ENCODE results near the gene HUWE1. TPM values are rescaled to one million over a fixed set of nuclear protein-coding genes. Genes with fewer than 3 reads are reported as not detected.
A peak's percentile ranks its signal among the peaks of the same experiment; 100 is the strongest.

HUWE1 gene
- total RNA-seq, 1 donor from 2014 or later: 485 TPM

DNA sequence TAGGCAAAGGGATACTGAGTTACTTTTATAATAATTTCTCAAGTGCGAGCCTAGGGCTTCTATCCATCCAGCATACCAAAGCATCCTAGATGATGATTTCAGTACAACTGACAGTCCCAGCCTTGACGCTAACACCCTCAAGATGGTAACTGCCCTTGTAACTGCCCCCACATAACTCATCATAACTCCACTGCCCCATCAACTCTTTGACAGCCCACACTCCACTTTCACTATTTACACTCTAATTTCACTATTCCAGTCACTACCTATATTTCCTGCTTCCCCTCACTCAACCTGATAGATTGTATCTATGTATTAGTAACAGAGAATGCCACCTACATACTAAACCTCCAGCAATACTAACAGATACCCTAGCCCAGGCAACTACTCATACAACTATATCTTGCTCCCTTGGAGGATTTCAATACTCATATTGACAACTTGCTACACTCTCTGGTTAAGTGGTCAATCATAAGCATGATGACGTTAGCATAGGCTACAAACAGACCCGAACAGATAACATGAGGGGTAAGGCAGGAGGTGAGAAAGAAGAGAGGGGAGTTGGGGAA is 65.0 kb downstream of the HUWE1 start:
- intact Hi-C loops (cut with micrococcal nuclease): no loop called here
- peak overlapping the region; percentile 42 for H3K27ac Mint-ChIP-seq
- peaks cover 60% of the 10 kb centered on the region for H3K36me3 Mint-ChIP-seq (ENCODE audit: low read depth)
- H3K4me1 Mint-ChIP-seq: peaks cover 21% of the 10 kb centered on the region
- H3K4me3 Mint-ChIP-seq: no peak overlapping the region
- H3K27me3 Mint-ChIP-seq: no peaks in the 10 kb centered on the region
- DNase-seq: no peak
- H3K9me3 Mint-ChIP-seq: no peaks in the 10 kb centered on the region

DNA sequence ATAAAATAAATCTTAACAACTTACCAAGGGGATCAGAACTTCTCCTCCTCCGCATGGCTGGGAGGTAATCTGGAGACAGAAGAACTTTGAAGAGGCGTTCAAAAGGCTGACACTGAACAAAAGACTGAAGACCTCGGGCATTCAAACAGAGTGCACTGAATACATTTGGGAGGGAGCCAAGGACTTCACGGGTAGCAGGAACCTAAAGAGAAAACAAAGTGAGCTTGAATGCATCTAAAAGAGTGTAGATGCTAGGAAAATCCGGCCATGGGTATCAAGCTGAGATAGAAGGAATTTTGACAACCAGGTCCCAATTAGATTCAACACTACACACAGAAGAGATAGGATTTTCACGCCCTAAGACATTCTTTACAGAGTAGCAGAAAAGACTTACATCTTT is 69.6 kb downstream of the HUWE1 start:
- H3K4me1 Mint-ChIP-seq: peaks cover 15% of the 10 kb centered on the region
- no peaks in the 10 kb centered on the region for H3K27me3 Mint-ChIP-seq
- peaks cover 63% of the 10 kb centered on the region for H3K36me3 Mint-ChIP-seq (ENCODE audit: low read depth)
- intact Hi-C loops (cut with micrococcal nuclease): loop anchor here (10.0 kb wide), 2 partner anchors 52 to 58 kb away; no protein-coding TSS in a partner anchor
- DNase-seq: no peak
- no peak overlapping the region for H3K27ac Mint-ChIP-seq
- H3K9me3 Mint-ChIP-seq: no peaks in the 10 kb centered on the region
- H3K4me3 Mint-ChIP-seq: no peak overlapping the region

DNA sequence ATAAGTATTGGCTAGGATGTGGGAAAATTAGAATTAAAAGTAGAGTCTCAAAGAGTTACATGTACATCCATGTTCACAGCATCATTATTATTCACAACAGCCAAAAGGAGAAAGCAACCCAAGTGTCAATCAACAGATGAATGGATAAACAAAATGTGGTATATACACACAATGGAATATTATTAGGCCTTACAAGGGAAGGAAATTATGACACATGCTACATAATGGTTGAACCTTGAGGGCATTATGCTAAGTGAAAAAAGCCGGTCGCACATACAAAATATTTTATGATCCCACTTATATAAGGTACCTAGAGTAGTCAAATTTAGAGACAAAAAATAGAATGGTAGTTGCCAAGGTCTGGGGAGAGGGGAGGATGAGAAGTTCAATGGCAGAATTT is 80.1 kb downstream of the HUWE1 start:
- peaks cover 5% of the 10 kb centered on the region for H3K4me1 Mint-ChIP-seq
- H3K27ac Mint-ChIP-seq: peak overlapping the region; percentile 56
- no peaks in the 10 kb centered on the region for H3K9me3 Mint-ChIP-seq
- no peak for DNase-seq
- H3K4me3 Mint-ChIP-seq: no peak overlapping the region
- peaks cover 62% of the 10 kb centered on the region for H3K36me3 Mint-ChIP-seq (ENCODE audit: low read depth)
- no peaks in the 10 kb centered on the region for H3K27me3 Mint-ChIP-seq
- intact Hi-C loops (cut with micrococcal nuclease): no loop called here

DNA sequence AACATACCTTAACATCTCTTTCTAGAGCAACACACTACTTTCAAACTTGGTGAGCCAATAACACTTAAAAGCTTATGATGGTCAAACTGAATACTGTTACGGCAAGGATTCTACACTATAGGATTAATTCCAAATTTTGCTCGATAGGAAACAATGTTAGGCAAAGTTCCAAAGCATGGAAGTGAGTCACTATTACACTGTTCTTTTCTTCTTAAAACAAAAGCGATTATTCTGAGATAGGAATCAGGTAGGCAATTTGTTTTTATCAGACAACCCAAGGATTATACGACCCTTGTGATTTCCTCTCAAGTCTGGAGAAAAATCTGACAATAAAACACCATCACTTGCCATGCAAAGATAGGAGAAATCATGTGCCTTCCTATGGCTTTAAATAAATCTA is 81.5 kb downstream of the HUWE1 start:
- Mint-ChIP-seq H3K36me3 (ENCODE audit: low read depth) (peaks cover 54% of the 10 kb centered on the region), H3K27ac (no peak overlapping the region), H3K9me3 (no peaks in the 10 kb centered on the region), H3K4me1 (peaks cover 7% of the 10 kb centered on the region), H3K4me3 (no peak overlapping the region), H3K27me3 (no peaks in the 10 kb centered on the region)
- intact Hi-C loops (cut with micrococcal nuclease): no loop called here
- DNase-seq: no peak

DNA sequence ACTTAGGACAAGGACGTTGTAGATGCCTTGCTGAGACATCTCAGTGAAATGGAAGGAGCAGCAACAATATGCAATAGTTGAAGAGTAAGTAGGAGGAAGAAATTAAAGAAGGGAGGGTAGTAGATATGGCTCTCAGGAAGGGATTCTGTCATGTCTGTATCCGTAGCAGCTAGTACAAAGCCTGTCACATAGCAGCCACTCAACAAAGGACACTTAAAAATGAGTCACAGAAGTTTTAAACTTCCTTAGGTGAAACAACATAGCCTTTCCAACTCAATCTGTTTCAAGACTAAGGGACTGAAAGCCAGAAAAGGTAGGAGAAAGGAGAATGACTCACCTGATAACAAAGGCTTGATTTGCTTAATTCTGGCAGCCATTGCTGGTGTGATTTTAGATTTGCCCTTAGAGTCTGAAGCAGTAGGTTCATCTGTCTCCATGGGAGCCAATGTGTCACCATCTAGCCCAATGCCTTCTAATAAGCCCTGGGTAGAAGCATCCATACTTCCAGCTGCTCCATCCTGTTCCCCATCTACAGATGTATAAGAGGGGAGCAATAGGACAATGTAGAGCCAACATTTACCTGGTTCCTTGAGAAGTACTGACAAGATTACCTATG is 86.6 kb downstream of the HUWE1 start:
- Mint-ChIP-seq H3K27ac (peak overlapping the region; percentile 72), H3K9me3 (no peaks in the 10 kb centered on the region), H3K27me3 (no peaks in the 10 kb centered on the region), H3K36me3 (ENCODE audit: low read depth) (peaks cover 40% of the 10 kb centered on the region), H3K4me1 (peaks cover 7% of the 10 kb centered on the region), H3K4me3 (no peak overlapping the region)
- DNase-seq: no peak
- intact Hi-C loops (cut with micrococcal nuclease): no loop called here

DNA sequence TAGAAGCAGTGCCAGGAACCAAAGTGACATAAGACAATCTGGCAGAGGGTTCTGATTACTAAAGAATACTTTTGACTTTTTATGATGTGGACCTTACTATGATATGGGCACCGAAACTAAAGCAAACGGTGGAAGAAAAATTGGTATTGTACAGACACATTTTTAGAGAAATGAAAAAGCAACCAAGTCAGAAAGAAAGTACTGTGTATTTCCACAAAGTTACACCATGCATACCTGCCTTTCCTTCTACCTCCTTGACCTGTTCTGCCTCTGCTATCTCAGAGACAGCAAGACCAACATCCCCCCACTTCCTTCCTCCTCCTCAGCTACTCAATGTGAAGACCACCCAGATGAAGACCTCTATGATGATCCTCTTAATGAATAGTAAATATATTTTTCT is 88.3 kb downstream of the HUWE1 start:
- H3K4me3 Mint-ChIP-seq: no peak overlapping the region
- DNase-seq: no peak
- H3K4me1 Mint-ChIP-seq: peaks cover 7% of the 10 kb centered on the region
- no peaks in the 10 kb centered on the region for H3K9me3 Mint-ChIP-seq
- H3K27ac Mint-ChIP-seq: no peak overlapping the region
- peaks cover 44% of the 10 kb centered on the region for H3K36me3 Mint-ChIP-seq (ENCODE audit: low read depth)
- intact Hi-C loops (cut with micrococcal nuclease): no loop called here
- H3K27me3 Mint-ChIP-seq: no peaks in the 10 kb centered on the region

DNA sequence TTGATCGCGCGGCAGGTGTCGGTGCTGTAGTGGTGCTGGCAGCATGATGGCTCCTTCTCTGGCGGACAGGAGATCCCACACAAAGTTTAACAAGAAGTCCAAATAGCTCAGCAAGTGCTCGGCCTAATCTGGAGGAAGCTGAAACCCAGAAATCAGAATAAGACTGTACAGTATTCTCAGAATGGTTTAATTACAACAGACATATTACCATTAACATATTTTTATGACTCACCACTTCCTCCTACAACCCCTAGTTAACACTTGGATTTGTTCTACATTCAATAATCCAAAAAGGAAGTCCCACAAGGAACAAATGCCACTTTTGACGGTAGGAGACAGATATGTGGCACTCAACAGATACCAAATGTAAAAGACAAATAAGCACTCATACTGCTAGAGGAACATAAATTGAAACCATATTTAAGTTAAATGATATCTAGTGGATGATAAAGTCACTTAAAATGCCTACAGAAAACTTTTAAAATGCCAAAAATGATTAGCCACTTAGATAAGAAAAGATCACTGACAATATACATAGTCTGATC is 91.2 kb downstream of the HUWE1 start:
- no peak overlapping the region for H3K4me3 Mint-ChIP-seq
- H3K36me3 Mint-ChIP-seq (ENCODE audit: low read depth): peaks cover 59% of the 10 kb centered on the region
- no peak for DNase-seq
- H3K27me3 Mint-ChIP-seq: no peaks in the 10 kb centered on the region
- H3K9me3 Mint-ChIP-seq: no peaks in the 10 kb centered on the region
- intact Hi-C loops (cut with micrococcal nuclease): no loop called here
- H3K4me1 Mint-ChIP-seq: peaks cover 5% of the 10 kb centered on the region
- H3K27ac Mint-ChIP-seq: no peak overlapping the region

DNA sequence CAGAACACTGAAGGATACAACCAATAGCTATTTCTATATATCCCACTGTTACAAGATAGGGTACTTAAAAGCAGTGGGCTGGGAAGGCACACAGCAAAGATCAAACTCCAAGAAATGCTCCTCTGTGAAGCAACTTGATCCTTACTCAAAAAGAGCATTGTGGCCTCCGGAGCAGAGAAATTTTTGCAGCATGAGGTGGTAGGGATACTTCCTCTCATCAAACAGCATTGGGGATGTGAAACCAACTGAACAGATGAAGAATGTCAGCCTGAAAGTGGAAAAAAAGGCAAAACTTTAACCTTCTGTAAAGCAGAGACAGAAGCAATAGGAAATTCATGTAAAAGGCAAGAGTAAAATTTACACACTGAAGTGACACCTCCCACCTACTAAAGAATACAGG is 92.2 kb downstream of the HUWE1 start:
- DNase-seq: no peak
- intact Hi-C loops (cut with micrococcal nuclease): no loop called here
- no peaks in the 10 kb centered on the region for H3K9me3 Mint-ChIP-seq
- no peak overlapping the region for H3K4me3 Mint-ChIP-seq
- H3K36me3 Mint-ChIP-seq (ENCODE audit: low read depth): peaks cover 64% of the 10 kb centered on the region
- H3K27ac Mint-ChIP-seq: no peak overlapping the region
- H3K4me1 Mint-ChIP-seq: peaks cover 2% of the 10 kb centered on the region
- no peaks in the 10 kb centered on the region for H3K27me3 Mint-ChIP-seq

DNA sequence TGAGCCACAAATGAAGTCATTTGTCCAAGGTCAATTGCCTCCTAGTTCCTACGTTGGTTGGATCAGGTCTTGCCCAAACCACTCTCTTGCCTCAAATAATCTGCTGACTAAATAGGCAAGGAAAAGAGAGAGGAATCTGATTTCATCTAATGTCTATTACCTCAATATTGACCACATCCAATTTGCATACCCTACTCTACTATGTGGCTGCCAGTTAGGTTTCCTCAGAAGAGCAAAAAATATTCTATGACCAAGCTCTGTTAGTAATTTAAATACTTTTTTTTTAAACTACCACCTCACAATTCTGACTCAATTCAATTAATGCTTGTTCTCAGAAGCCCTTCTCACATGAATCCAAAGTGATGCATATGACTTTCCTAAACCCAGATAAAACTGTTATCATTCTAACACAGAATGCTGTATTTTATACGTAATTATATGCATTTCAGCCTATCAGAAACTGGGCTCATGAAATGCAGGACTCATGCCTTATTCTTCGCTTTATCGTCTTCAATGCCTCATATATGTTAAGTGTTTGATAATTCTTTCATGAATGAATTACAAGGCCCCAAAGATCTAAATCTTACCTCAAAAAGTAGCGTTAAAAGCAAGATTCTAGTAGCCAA is 98.6 kb downstream of the HUWE1 start:
- intact Hi-C loops (cut with micrococcal nuclease): no loop called here
- Mint-ChIP-seq H3K36me3 (ENCODE audit: low read depth) (peaks cover 70% of the 10 kb centered on the region), H3K27me3 (no peaks in the 10 kb centered on the region), H3K4me3 (no peak overlapping the region), H3K27ac (peak overlapping the region; percentile 72), H3K9me3 (no peaks in the 10 kb centered on the region), H3K4me1 (peaks cover 3% of the 10 kb centered on the region)
- no peak for DNase-seq

DNA sequence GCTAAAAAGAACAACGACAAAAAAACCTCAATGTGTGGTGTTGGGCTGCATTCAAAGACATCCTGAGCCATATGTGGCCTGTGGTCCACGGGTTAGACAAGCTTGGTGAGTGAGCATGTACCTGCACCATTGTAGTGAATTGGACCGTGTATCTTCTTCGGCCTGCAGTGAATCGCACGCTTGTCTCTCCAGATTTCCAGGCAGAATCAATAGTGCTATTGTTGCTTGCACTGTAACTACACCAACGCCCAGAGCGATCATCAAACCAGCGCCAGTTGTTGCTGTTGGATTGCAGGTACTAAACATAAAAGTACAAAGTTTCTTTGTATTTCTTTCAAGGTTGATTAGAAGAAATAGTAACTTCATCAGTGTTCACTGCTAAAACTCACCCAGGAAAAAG is 101.6 kb downstream of the HUWE1 start:
- Mint-ChIP-seq H3K9me3 (no peaks in the 10 kb centered on the region), H3K27me3 (no peaks in the 10 kb centered on the region), H3K4me1 (peaks cover 3% of the 10 kb centered on the region), H3K27ac (no peak overlapping the region), H3K4me3 (no peak overlapping the region), H3K36me3 (ENCODE audit: low read depth) (peaks cover 66% of the 10 kb centered on the region)
- intact Hi-C loops (cut with micrococcal nuclease): no loop called here
- no peak for DNase-seq

DNA sequence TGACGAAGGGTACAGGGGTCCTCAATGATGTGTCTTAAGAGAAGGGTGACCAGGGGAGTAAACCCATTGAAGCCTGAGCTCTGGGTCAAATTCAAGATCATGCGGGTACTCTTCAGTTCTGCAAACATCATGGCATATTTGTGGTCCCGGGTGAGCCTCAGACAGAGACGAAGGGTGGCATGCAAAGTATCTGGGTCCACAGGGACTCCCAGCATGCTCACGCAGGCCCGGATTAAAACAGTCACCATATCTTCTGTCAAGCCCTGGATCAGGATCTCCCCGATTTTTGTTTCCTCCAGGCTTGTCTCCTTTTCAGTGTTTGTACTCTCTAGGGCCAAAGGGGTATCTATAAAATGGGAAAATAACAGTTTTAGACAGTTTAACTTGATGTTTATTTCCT is 102.9 kb downstream of the HUWE1 start:
- intact Hi-C loops (cut with micrococcal nuclease): no loop called here
- Mint-ChIP-seq H3K36me3 (ENCODE audit: low read depth) (peaks cover 54% of the 10 kb centered on the region), H3K4me3 (no peak overlapping the region), H3K9me3 (no peaks in the 10 kb centered on the region), H3K27ac (no peak overlapping the region), H3K27me3 (no peaks in the 10 kb centered on the region), H3K4me1 (no peaks in the 10 kb centered on the region)
- DNase-seq: no peak

DNA sequence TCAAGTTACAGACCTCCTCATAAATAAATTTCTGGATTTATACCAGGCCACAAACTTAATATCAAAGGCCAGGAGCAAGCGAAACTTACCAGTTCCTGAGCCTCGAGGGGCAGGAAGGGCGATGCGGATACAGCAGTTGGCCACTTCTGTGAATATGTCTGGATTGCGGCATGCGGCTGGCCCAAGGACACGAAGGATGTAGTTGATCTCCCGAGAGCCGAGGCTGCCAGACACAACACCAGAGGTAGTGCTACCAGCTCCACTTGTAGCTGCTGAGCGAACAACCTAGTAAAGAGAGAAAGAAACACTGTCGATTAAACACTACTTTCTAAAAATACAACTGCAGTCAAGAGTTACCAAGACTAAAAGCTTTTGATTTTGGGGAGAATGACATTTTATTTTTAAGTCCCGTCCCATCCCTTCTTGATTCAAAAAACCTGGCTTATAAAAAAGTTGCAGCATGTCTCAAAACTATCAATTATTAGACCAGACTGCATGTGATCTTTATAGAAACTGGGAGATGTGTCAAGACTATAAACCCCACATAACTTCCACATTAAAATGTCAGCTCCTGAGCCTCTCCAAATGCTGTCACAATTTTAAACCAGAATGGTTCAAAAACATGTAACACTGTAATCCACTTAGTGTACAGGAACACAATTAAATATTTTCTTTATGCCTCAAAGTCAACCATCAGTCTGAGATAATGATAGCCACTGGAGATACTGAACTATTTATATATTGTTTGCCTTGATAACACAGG is 105.6 kb downstream of the HUWE1 start:
- Mint-ChIP-seq H3K36me3 (ENCODE audit: low read depth) (peaks cover 48% of the 10 kb centered on the region), H3K27me3 (no peaks in the 10 kb centered on the region), H3K27ac (no peak overlapping the region), H3K9me3 (no peaks in the 10 kb centered on the region), H3K4me3 (no peak overlapping the region), H3K4me1 (no peaks in the 10 kb centered on the region)
- DNase-seq: no peak
- intact Hi-C loops (cut with micrococcal nuclease): no loop called here

DNA sequence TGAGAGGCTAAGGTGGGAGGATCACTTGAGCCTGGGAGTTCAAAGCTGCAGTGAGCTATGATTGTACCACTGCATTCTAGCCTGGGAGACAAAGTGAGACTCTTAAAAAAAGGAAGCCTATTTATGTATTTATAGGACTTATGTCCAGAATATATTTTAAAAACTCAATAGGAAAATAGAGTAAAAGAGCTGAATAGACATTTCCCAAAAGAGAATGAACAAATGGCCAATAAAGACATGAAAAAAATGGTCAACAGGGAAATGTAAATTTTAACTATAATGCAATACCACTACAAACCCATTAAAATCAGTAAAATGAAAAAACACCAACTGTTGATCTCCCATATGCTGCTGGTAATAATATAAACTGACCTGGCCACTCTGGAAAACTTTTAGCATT is 115.0 kb downstream of the HUWE1 start:
- Mint-ChIP-seq H3K27me3 (no peaks in the 10 kb centered on the region), H3K36me3 (ENCODE audit: low read depth) (peaks cover 53% of the 10 kb centered on the region), H3K4me1 (peaks cover 3% of the 10 kb centered on the region), H3K27ac (no peak overlapping the region), H3K9me3 (no peaks in the 10 kb centered on the region), H3K4me3 (no peak overlapping the region)
- no peak for DNase-seq
- intact Hi-C loops (cut with micrococcal nuclease): no loop called here

DNA sequence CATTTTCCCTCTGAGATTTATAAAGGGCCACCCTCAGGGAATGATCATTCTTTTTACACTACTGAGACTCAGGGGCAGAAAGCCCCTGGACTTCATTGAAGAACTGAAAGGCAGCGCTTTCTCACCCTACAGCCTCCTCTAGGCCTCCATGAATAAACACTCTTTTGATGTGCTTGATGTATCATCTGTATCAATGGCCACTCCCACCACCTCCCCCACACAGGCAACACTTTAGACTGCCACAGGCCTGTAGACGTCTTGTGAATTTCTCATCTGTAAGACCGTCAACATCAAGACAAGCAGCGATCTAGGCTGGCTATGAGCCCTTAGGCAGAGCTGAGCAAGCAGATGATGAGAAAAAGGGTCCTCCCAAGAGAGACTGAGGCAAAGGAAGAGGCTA is 123.2 kb downstream of the HUWE1 start:
- H3K4me3 Mint-ChIP-seq: no peak overlapping the region
- no peaks in the 10 kb centered on the region for H3K9me3 Mint-ChIP-seq
- no peaks in the 10 kb centered on the region for H3K27me3 Mint-ChIP-seq
- H3K4me1 Mint-ChIP-seq: no peaks in the 10 kb centered on the region
- intact Hi-C loops (cut with micrococcal nuclease): loop anchor here (10.0 kb wide), 1 partner anchor 51 kb away; no protein-coding TSS in a partner anchor
- peaks cover 69% of the 10 kb centered on the region for H3K36me3 Mint-ChIP-seq (ENCODE audit: low read depth)
- H3K27ac Mint-ChIP-seq: no peak overlapping the region
- no peak for DNase-seq
